ENCODE results near the gene ARID4B.

The ARID4B gene

GRCh38 chr1:235240960-235241359 lies 87.0 kb downstream of the ARID4B start:
- H3K4me3 ChIP-seq (ENCODE audit: low read depth, low read length): no peak overlapping the region
- H3K36me3 ChIP-seq: peaks cover 49% of the 10 kb centered on the region
- TF ChIP-seq CTCF (IDR thresholded peaks at IDR 0.05; ENCODE audit: low read depth, low read length): no peak
- no peak overlapping the region for H3K27ac ChIP-seq
- H3K9me3 ChIP-seq (ENCODE audit: severe bottlenecking): no peaks in the 10 kb centered on the region
- DNase-seq: no peak
- H3K27me3 ChIP-seq (ENCODE audit: insufficient read depth, low read depth, severe bottlenecking): no peaks in the 10 kb centered on the region

GRCh38 chr1:235239851-235240250 lies 88.1 kb downstream of the ARID4B start:
- no peak for DNase-seq

GRCh38 chr1:235238558-235238957 lies 89.4 kb downstream of the ARID4B start:
- Histone ChIP-seq H3K27me3 (ENCODE audit: insufficient read depth, low read depth, severe bottlenecking) (no peaks in the 10 kb centered on the region), H3K4me3 (ENCODE audit: low read depth, low read length) (no peak overlapping the region), H3K36me3 (peaks cover 55% of the 10 kb centered on the region), H3K27ac (no peak overlapping the region), H3K9me3 (ENCODE audit: severe bottlenecking) (no peaks in the 10 kb centered on the region)
- DNase-seq: no peak
- no peak for TF ChIP-seq CTCF (IDR thresholded peaks at IDR 0.05; ENCODE audit: low read depth, low read length)

More at GRCh38 chr1:235239851-235240250, 88.1 kb downstream of the ARID4B start:
- Histone ChIP-seq H3K27me3 (ENCODE audit: insufficient read depth, low read depth, severe bottlenecking) (no peaks in the 10 kb centered on the region), H3K4me3 (ENCODE audit: low read depth, low read length) (no peak overlapping the region), H3K9me3 (ENCODE audit: severe bottlenecking) (no peaks in the 10 kb centered on the region), H3K36me3 (peaks cover 50% of the 10 kb centered on the region), H3K27ac (no peak overlapping the region)
- no peak for TF ChIP-seq CTCF (IDR thresholded peaks at IDR 0.05; ENCODE audit: low read depth, low read length)

GRCh38 chr1:235236128-235236527 lies 91.9 kb downstream of the ARID4B start:
- no peak for DNase-seq
- H3K9me3 ChIP-seq (ENCODE audit: severe bottlenecking): no peaks in the 10 kb centered on the region
- H3K27ac ChIP-seq: no peak overlapping the region
- no peak for TF ChIP-seq CTCF (IDR thresholded peaks at IDR 0.05; ENCODE audit: low read depth, low read length)
- peaks cover 71% of the 10 kb centered on the region for H3K36me3 ChIP-seq
- no peak overlapping the region for H3K4me3 ChIP-seq (ENCODE audit: low read depth, low read length)
- H3K27me3 ChIP-seq (ENCODE audit: insufficient read depth, low read depth, severe bottlenecking): no peaks in the 10 kb centered on the region

- DNase-seq: no peak
- H3K36me3 ChIP-seq: peaks cover 74% of the 10 kb centered on the region
- no peaks in the 10 kb centered on the region for H3K27me3 ChIP-seq (ENCODE audit: insufficient read depth, low read depth, severe bottlenecking)
- no peak overlapping the region for H3K4me3 ChIP-seq (ENCODE audit: low read depth, low read length)
- H3K9me3 ChIP-seq (ENCODE audit: severe bottlenecking): no peaks in the 10 kb centered on the region
- TF ChIP-seq CTCF (IDR thresholded peaks at IDR 0.05; ENCODE audit: low read depth, low read length): no peak
- no peak overlapping the region for H3K27ac ChIP-seq
Measured at GRCh38 chr1:235229868-235230267, 98.1 kb downstream of the ARID4B start.

GRCh38 chr1:235227414-235227813 lies 100.6 kb downstream of the ARID4B start:
- TF ChIP-seq CTCF (IDR thresholded peaks at IDR 0.05; ENCODE audit: low read depth, low read length): no peak
- H3K4me3 ChIP-seq (ENCODE audit: low read depth, low read length): no peak overlapping the region
- peaks cover 69% of the 10 kb centered on the region for H3K36me3 ChIP-seq
- H3K27ac ChIP-seq: no peak overlapping the region
- H3K27me3 ChIP-seq (ENCODE audit: insufficient read depth, low read depth, severe bottlenecking): no peaks in the 10 kb centered on the region
- no peak for DNase-seq
- no peaks in the 10 kb centered on the region for H3K9me3 ChIP-seq (ENCODE audit: severe bottlenecking)

Data from WERI-Rb-1 (cell line).